NCI-H1105 (cell line): ENCODE results near the gene ARRB1.
"Not testable (repeated sequence)": the region's sequence is repeated elsewhere in the genome, so short reads cannot be mapped to it uniquely, and the experiment has no call there.

Experiments used
- DNase-seq: peaks from one replicate; lab custom pipeline; 2025; lab: John Stamatoyannopoulos, UW

Gene ARRB1

GRCh38 chr11:75323609-75324008 is 27.9 kb downstream of the ARRB1 start:
- no peak for DNase-seq

DNA sequence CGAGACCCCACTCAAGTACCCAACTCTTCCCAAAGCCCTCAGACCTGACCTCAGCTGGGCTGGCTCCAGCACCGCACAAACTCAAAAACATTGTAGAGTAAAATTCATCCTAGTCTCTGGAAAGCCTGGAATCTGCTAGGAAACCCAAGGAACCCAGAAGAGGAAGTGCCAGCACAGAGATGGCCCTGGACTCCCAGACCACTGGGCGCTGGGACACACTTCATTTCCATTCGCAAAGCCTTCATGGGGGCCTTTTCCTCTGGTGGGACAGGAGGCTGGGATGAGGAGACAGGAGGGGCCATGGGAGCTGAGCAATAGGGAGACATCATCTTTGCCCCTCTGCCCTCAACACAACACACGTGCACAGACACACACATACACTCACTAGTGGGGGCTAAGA is 30.8 kb downstream of the ARRB1 start:
- no peak for DNase-seq

DNA sequence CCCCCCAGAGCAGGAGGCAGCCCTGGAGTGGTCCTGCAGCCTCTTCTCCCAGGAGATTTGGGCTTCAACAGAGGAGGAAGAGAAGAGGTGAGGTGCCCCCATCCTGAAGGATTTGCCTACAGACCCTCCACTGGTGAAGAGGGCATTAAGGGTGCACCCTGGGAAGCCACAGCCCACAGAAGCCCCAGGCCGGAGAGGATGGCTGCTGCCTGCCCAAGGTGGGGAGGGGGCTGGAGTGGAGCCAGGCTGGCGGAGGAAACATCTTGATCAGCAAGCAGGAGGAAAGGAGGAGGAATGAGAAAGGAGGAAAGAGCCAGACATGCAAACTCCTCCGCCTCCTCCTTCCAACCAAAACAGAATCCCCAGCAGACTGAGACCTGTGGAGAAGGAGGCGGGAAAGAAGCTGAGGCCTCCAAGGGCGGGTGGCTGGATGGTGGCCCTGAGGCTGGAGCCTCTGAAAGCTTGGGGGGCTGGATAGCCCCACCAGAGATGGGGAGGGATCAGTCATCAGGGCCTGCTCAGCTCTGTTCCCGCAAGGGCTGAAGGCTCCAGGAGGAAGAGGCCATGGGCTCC is 31.3 kb downstream of the ARRB1 start:
- DNase-seq, result no peak

- no peak for DNase-seq
These were observed 32.2 kb downstream of the ARRB1 start for GRCh38 chr11:75319035-75319877.

GRCh38 chr11:75317446-75318122 is 33.9 kb downstream of the ARRB1 start:
- DNase-seq, result no peak

DNA sequence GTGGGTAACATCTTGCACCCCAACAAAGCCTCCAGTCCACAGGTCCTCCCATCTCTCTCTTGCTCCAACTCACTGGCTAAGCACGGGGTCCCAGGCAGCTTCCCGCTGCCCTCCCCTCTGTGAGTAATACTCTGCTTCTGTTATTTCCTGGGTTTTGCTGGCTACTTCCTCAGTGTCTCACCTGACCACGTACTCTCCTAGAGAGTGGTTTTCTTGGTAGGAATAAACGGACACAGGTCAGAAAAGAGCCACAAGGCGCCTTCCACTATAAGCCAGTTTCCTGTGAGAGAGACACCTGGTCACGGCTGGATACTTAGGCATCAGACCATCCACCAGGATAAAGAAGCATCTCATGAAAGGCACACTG is 36.0 kb downstream of the ARRB1 start:
- no peak for DNase-seq

DNA sequence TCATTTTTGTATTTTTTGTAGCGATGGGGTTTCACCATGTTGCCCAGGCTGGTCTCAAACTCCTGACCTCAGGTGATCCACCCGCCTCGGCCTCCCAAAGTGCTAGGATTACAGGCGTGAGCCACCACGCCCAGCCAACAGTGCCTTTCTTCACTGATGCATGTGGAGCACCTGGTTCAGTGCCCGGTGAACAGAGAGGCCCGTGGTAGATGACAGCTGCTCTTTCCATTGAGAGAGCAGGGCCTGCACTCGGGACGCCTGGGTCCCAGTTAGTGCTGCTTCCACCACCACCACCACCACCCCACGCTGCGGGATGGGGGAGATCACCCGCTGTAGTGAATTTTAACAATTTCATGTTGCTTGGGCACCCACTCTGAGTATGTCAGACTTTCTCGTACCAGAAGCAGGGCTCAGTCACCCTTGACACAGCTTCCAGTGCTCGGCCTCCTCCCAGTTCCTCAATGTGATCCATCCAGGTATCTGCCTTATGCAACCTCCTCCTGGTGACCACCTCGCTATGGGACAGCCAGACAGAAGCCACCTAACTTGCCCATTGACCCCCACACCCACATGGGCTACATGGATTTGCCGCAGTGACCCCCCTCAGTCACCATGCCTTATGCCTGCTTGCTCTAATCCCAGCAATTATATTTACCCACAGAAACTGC is 36.6 kb downstream of the ARRB1 start:
- DNase-seq, result no peak

- DNase-seq, result no peak
These were observed 37.8 kb downstream of the ARRB1 start for GRCh38 chr11:75313513-75314272.

GRCh38 chr11:75312346-75312745 is 39.1 kb downstream of the ARRB1 start:
- no peak for DNase-seq

DNA sequence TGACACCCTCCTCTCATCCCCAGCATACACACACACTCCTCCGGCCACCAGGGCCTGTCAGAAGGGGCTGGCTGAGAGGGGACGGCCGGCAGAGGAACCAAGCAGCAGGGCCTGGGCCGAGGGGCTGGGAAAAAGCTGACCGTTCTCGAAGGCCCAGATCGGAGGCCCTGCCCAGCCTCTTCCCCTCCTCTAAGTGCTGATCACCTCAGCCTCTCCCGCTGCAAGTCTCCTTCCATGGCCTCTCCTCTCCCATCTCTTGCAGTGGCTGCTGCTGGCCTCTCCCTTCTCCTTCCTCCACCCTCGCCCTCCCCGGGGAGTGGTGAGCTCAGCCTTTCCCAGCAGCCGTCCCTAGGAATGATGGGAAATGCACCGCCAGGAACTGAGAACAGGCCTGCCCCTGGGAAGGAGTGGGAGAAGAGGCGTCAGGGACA is 39.6 kb downstream of the ARRB1 start:
- no peak for DNase-seq

DNA sequence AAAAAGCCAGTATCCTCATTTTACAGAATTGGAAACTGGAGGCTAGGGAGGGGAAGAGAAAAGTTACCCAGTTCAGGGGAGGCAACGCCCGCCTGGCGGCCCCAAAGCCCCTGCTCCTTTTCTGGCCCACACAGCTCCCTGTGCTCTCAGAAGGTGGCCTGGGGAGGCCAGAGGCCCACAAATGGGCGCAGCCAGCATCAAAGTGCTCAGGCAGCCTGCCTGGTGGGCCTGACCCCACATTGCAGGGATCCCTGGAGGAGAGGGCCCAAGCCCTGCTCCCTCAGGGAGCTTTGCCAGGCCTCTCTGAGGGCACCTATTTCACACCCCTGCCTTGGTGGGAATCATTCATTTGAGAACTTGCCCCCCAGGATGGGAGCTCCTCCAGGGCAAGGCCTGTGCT is 42.5 kb downstream of the ARRB1 start:
- no peak for DNase-seq

GRCh38 chr11:75308116-75308515 is 43.3 kb downstream of the ARRB1 start:
- no peak for DNase-seq

DNA sequence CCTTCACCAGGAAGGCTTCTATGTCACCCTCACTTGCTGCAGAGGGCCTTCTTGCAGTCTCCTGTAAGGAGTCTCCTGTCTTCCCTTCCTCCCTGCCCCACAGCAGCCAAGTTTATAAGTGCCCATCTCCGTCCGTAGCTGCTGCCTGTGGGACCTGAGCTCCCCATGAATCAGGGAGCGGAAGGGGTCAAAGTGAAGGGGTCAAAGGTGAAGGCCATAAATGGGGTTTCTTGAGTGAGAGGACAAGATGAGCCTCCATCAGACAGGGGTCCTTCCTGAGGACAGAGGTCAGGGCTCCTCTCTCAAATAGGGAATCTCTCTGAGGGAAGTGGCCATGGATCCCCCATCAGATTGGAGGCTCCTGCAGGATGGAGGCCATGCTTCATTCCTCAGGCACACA is 44.4 kb downstream of the ARRB1 start:
- no peak for DNase-seq

- no peak for DNase-seq
These were observed 44.9 kb downstream of the ARRB1 start for GRCh38 chr11:75306529-75306928.

DNA sequence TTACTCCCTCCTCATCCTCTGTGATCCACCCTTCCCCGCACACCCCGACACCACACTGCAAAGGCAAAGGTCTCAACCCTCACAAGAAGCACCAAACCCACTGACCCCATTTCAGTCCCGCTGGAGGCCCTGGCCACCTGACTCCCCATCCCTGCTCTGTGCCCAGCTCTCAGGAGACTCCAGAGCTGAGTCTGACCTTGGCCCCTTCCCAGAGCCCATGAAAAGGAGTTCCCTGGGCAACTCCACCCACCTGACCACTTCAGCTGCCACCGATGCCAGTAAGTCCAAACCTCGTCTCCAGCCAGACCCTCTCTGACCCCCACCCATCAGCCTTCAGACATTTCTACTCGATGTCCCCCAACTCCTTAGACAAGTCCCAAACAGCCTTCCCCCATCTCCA is 45.5 kb downstream of the ARRB1 start:
- DNase-seq, result no peak

DNA sequence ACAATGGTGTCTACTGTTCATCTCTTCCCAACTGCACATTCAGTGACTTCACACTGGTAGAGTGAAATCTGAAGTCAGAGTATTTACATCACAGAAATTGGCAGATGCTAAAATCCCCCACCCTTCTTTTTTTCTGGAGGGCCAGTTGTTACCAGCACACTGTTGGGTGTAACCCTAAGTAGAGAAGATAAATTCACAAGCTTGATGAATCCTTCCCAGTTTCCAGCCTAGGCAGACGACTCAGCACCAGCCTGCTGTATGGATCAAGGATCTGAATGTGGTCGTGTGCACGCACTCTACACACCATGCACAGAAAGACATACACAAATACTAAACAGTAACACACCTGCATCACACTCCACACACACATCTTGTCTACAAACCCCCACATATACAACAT is 46.0 kb downstream of the ARRB1 start:
- DNase-seq, result no peak

DNA sequence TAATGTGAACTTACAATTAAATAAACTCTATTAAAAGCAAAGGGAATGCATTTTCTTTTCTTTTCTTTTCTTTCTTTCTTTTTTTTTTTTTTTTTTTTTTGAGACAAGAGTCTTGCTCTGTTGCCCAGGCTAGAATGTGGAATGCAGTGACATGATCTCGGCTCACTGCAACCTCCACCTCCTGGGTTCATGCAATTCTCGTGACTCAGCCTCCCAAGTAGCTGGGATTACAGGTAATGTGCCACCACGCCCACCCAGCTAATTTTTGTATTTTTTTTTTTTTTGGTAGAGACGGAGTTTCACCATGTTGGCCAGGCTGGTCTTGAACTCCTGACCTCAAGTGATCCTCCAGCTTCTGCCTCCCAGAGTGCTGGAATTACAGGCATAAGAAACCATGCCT is 46.5 kb downstream of the ARRB1 start:
- not testable (repeated sequence) for DNase-seq

DNA sequence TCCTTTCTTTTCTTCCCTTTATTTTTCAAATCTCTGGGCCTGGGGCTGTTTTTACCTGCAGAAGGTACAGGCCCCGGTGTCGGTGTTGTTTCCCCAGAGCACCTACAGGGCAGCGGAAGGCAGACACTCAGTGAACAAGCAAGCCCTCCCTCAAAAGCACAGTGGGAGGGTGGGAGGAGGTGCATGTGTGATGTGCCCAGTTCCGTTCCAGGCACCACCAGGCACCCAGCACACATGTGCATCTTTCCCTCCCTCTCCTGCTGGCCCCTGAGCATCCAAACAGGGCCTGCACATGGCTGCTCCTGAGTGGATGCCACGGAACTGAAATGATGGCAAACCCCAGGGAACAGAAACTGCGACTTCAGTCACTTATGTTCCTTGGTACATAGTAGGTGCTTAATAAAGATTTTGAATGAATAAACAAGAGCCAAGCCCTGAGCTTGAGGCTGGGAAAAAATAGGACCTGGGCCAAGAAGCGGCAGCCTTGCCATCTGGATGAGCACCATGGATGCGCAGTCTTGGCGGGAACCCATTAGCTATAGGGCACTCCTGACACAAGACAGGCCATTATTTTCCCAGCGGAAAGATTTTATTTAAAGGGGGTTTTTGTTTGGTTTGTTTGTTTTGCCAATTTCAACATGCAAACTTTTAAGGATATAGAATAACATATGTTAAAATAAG is 47.8 kb downstream of the ARRB1 start:
- DNase-seq, result peak; percentile 13

DNA sequence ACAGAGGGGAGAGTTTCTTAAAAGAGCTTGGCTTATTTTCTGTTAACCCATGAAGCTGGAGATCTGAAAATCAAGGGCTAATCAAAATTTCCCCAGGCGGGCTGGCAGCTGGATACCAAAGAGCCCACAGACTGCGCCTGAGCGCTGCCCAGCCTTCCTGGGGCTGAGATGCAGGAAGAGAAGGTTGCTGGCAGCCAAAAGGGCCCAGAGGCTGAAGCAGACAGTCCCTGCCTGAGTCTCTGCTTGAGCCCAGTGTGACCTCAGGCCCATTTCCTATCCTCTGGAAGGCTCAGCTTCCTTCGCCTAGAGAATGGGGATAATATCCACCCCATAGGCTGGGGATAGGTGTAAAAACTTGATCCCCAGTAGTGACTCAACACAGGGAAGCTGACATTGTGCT is 49.1 kb downstream of the ARRB1 start:
- no peak for DNase-seq

- peak; percentile 1 for DNase-seq
These were observed 49.7 kb downstream of the ARRB1 start for GRCh38 chr11:75301601-75302345.

DNA sequence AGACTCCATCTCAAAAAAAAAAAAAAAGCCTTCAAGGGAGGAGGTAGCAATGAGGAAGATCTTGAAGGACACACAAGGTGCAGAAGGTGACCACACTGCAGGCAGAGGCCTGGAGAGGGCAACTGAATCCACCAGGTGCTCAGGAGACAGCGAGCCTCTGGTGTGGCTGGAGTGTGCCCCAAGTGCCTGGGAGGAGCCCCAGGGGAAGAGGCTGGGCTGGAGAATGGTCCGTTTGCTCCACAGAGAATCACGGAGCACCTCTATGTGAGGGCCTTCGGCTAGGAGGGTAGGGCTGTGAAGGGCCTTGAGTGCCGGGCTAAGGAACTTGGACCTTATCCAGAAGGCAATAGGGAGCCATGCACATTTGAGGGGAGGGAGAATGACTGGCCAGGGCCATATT is 50.3 kb downstream of the ARRB1 start:
- no peak for DNase-seq
